Erythroblast (primary cell): ENCODE results near the gene FER.

Source experiments
- GATA1 ChIP-seq: IDR thresholded peaks from 2 replicates; pipeline ENCODE4 v1.6.1; 2011; ENCODE audit warnings: low read depth, mild to moderate bottlenecking, control low read depth, low read length, moderate library complexity
- POLR2A ChIP-seq: IDR thresholded peaks from 2 replicates; pipeline ENCODE4 v1.6.1; 2011; ENCODE audit warnings: mild to moderate bottlenecking, low read length

- TF ChIP-seq POLR2A, result no peak
- TF ChIP-seq GATA1, result no peak
These were observed 306.3 kb downstream of the FER start for GRCh38 chr5:109053995-109054417.
